ENCODE measurements around the gene MIER2.
A peak's percentile ranks its signal among the peaks of the same experiment; 100 is the strongest.

The MIER2 gene

DNA sequence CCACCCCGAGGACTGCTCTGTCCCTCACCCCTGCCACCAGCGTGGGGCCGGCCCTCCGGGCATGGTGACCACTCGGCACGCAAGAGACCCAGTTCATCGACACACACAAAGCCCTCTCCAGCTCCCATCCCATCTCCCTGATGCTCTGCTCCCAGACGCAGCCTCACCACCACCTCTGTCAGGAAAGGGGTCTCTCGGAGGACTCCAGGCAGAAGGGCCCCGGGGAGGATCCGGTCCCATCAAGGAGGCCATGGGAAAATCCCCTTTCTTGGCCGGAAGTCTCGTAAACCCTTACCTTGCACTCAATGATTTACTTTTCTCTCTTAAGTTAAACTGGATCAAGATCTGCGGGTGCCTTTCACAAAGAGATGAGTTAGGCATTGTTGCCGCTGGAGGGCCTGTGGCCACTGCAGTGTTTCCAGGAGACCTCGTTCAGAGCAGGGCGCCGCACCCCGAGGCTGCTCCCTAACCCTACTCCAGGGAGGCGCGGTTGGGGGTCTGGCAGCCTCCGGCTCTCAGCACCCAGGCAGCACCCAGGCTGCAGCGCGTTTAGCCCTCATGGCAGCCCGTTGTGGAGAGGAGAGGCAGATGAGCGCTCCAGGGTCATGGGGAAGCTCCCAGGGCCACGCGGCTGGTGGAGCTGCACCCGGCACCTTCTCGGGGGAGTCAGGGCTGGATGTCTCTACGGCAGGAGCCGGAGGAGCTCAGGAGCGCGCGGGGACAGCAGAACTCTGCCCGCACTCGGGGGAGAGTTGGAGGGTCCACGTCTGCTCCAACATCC, 33.4 kb upstream of the MIER2 start:
- no peak for DNase-seq (ENCODE audit: low spot score)

DNA sequence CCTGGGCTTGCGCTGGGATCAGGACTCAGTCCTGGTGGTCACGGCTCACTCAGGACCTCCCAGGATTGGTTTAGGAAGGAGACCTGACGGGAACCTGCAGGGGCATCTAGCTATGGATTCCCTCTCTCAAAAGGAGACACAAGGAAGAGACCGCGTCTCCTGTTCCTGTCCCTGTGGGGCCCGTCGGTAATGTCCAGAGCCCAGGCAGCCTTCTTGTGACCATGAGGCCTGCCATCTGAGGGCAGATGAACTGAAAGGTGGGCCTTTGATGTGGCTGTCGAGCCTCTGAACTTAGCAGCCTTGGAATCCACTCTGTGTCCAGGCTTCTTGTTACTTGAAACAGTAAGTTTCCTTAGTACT, 31.5 kb upstream of the MIER2 start:
- no peak for DNase-seq (ENCODE audit: low spot score)

DNA sequence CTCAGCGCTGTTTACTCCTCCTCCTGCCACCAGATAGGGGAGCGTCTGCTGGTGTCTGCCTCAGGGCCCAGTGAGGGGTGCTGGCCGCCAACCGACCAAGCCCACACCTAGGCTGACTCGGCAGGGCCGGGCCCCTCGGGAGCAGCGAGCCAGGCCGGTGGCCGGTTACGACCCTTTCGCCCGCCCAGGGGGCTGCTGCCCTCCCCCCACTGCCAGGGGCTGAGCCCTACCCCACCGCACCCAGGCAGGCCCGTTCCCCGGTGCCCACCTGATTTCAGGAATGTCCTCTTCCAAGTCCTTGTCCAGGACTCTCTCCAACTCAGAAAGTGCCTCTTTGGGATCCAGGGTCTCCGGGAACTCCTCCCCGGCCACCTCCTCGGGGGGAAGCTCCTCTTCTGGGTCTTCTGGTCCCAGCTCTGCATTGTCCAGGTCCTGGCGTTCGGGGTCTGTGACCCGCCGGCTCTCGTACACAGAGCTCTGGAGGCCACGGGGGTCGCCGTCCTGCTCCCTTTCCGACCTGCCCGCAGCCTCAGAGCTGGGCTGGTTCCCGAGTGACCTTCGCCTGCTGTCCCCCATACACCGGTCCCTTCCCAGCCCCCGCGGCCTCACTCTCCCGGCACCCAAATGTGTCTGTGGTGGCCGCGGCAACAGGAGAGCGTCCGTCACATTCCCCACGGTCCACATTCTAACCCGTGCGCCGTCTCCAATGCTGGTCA, 31.0 kb upstream of the MIER2 start:
- no peak for DNase-seq (ENCODE audit: low spot score)

DNA sequence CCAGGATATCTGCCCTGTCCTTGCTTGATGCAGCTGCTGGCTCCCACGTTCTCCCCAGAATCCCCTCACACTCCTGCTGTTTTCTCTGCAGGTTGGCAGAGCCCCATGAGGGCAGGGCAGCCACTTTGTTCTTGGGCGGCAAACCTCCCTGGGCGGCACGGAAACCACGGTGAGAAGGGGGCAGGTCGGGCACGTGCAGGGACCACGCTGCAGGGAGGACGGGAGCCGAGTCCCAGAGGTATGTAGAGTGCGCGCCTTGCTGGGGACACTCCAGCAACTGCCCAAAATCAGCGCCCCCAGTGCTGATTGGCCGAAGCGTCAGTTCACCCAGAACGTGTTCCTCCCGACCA, 30.3 kb upstream of the MIER2 start:
- DNase-seq (ENCODE audit: low spot score) = no peak

DNA sequence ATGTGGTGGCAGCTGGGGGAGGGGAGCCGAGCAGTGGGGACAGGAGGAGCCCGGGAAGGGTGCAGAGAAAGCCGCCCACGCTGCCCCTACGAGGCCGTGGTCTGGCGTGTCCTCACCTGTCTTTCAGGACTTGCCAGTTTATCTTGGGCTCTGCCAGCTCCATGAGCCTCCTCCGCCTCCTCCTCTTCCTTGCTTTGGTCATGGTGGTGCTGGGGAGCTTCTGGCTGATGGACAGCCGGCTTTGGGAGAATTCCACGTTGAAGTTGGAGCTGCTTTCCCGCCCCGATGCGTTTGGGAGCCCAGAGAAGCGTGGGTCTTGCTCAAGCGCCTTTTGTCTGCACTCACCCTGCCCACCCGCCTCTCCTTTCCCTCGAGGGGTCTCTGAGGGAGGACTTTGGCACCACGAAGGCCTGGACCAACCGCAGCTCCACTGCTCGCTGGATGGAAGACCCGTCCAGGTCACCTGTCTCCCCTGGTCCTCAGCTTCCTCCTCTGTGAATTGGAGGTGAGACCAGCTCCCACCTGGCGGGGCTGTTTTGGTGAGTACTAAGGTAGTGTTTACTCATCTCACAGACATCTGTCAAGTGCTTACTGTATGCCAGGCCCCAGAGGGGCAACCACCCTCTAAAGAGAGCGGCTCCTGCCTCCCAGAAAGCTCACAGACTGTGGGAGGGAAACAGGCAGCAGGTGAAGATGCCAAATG, 29.7 kb upstream of the MIER2 start:
- no peak for DNase-seq (ENCODE audit: low spot score)

DNA sequence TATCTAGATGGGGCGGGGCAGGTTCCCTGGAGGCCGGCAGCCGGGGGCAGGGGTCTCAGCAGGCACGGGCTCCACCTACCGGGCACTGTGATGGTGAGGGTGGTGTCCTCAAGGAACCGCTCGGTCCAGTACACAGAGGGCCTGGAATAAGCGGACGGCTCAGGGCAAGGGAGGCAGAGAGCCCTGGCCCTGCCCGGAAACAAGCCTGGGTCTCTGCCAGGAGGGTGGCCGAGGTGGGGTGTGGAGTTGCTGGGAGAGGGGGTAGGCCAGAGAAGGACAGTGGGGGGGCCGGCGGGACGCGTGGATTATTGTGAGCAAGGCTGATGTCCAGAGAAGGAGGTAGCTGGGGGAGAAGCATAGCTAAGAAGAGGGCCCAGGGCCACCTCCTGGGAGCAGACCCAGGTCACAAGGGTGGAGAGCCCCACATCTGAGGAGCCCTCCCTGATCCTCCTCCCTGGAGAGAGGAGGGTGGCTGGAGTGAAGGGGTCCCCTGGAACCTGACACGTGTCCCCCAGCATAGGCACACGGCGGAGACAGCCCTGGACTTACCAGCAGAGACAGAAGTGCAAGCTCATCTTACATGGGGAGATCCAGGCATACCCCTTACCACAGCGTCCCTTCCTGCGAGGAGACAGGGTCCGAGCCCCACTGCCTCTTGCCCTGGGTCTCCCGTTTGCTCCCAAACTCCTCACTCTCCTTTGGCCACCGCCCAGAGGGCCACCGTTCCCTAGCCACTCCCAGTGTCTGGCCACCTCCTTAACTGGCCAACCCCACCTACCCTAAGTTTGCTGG, 29.0 kb upstream of the MIER2 start:
- no peak for DNase-seq (ENCODE audit: low spot score)

DNA sequence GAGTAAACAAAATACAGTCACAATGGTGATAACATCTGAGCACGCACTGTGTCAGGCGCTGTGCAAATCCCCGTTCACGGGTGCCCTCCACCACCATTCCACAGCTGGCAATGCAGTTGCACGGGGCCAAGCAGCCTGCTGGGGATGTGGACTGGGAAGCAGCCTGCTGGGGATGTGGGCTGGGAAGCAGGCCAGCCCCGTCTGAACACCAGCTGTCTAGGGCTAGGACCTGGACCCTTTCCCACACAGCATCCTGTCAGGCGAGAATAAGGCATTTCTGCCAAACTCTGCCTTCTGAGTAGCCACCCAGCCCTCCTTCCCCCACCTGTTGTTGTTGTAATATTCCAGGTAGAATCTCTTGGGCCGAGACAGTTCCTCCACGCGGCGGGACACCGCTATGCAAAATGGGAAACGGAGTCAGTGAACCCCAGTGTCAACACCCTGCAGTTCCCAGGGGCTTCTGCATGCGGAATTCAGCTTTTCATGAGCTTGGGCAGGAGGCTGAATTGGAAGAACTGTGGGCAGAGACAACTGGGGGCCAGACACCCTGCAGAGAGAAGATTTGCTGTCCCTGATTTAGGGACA, 27.8 kb upstream of the MIER2 start:
- peak; percentile 64 for DNase-seq (ENCODE audit: low spot score)

DNA sequence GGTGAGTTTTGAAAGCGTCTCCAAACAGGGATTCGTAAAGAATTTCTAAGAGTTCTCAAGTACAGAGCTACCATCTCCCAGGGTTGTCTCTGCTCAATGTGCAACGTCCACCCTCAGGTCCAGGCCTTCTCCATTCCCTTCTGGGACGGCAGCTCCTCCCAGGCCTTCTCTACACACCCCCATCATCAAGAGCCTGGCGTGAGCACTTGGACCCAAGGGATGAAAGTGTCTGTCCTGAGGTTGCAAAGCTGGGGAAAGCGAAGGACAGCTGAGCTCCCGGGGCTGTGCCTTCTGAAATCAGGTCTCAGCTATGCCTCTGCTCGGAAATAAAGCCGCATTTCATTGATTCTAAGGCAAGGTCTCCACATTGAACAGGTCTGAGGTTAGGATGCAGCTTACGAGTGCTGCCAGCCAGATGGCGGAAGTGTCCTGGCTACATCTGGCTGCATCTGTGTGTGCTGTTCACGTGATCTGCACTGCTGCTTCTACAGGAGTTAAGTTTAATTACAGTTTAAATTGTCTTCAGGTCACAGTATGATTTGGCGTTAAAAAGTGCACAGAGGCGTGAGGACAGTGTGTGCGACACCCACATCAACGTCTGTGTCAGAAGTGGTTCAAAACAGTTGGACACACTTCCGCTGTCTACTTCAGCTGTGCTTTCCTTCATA, 27.0 kb upstream of the MIER2 start:
- no peak for DNase-seq (ENCODE audit: low spot score)

DNA sequence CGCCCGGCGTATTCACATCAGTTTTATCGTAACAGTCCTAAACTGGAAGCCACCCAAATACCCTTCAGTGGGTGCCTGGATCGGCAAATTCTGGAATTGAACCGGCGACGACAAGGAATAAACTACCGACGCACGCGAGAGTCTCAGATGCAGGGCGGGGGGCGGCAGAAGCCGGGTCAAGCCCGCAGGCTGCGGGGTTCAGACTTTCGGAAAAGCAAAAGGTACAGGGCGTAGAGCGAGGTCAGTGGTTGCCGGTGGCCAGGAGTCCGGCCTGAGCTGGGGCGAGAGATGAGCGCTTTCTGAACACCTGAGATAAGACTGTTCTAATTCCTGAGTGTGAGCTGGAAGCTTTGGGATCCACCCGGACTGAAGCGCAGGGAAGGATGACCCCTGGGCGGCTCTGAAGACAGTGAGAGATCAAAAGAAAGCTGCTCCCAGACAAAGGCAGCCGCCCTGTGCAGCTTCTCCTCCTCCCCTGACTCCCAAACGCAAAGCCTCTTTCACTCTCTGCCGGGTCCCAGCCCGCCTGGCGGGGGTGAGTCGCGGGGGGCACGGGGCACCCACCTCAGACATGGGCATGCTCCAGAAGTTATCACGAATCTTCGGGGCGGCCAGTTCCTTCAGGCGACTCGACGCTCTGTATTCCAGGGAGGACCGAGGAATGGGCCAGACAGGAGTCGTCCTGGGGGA, 26.2 kb upstream of the MIER2 start:
- no peak for DNase-seq (ENCODE audit: low spot score)

DNA sequence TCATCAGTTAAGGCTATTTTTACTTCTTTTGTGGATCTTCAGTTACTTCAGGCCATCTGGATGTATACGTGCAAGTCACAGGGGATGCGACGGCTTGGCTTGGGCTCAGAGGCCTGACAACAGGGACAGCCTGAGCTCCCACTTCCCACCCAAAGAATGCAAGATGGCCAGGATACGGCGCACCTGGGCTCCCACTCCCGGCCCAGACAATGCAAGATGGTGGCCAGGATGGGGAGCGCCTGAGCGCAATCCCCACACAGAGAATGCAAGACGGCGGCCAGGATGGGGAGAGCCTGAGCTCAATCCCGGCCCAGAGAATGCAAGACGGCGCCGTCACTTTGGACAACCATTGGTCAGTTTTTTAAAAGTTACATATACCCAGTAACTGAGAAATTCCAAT, 25.3 kb upstream of the MIER2 start:
- DNase-seq (ENCODE audit: low spot score) = no peak

DNA sequence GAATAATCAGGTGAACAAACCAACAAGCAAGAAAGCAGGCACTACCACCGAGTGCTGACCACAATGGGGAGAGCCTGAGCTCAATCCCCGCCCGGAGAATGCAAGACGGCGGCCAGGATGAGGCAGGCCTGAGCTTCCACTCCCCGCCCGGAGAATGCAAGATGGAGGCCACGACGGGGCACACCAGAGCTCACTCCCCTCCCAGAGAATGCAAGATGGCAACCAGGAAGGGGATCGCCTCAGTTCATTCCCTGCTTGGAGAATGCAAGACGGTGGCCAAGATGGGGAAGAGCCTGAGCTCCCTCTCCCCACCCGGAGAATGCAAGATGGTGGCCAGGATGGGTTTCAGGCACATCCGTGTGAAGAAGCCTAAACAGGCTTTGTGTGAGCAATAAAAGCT, 24.7 kb upstream of the MIER2 start:
- DNase-seq (ENCODE audit: low spot score) = no peak

DNA sequence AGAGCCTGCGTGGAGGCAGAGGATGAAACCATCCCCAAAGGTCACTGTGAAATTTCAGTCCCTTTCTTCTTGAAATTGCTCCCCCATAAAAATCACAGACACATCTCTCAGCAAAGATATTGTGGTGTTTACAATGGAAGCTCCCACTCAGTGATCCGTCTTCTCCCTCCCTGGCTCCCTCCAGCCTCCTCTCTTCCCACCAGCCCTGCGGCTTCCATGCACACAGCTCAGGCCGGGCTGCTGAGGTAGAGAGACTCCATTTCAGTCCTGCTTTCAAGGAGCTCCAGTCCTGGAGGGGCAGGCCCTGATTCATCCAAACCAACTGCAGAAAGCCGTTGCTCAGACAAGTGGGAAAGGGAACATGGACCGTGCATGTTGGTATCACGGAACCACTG, 24.0 kb upstream of the MIER2 start:
- DNase-seq (ENCODE audit: low spot score) = no peak

DNA sequence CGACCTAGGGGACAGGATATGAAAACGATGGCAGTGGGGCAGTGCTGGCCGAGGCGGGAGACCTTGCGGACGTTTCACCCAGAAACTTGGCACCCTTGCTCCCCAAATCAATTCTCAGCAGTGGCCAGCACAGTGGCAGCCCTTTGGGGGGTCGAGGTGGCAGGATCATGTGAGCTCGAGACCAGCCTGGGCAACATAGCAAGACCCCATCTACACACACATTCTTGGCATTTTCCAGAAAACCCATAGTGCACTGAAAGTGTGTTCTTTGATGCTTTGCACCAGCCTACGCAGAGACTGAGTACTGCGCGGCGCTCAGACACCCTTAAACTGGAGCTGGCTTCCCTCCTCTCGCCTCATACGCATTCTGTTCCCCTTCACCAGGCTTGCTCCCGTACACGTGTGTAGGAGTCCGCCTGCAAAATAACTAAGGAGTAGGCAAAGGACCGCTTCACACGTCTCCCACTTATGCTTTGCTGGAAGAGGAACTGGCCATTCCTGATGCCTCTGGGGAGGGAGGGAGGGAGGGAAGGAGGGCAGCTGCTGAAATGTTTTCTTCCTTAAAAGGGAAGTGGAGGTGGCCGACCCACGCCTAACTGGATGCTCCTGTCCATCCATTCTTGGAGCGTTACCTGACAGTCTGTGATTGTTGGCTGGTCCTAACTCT, 23.5 kb upstream of the MIER2 start:
- no peak for DNase-seq (ENCODE audit: low spot score)

DNA sequence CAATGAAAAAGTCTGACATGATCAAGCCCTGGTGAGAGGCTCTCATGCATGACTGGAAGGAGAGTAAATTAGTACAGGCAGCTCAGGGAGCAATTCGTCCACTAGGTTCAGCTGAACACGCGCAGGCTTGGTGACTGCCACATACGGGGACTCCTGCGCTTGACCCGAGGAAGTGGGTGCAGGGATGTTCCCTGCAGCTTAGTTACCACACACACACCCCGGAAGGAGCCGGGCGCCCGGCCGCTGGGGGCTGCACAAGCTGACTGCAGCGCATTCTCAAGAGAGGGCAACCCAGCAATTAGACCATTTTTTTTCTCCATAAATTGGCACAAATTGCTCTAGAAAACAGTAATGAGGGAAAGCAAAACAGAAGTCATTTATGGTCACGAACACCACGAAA, 23.0 kb upstream of the MIER2 start:
- DNase-seq (ENCODE audit: low spot score) = no peak

DNA sequence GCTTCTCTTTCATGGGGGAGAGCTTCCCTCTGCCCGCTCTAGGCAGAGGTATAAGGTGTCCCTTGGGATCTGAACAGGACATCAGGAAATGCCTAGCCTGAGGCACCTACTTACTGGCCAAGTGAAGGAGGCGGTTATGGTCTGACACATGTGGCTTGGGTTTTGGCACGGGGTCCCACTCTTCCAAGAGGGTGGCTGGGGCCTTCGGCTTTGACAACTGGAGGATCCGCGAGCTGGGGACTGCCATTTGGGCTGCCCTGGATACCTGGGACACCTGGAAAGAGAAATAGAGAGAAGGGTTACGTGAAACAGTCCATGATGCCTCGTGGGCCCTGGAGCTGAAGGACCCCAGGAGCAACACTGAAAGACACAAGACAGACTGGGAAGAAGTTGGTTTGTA, 22.4 kb upstream of the MIER2 start:
- DNase-seq (ENCODE audit: low spot score) = no peak

DNA sequence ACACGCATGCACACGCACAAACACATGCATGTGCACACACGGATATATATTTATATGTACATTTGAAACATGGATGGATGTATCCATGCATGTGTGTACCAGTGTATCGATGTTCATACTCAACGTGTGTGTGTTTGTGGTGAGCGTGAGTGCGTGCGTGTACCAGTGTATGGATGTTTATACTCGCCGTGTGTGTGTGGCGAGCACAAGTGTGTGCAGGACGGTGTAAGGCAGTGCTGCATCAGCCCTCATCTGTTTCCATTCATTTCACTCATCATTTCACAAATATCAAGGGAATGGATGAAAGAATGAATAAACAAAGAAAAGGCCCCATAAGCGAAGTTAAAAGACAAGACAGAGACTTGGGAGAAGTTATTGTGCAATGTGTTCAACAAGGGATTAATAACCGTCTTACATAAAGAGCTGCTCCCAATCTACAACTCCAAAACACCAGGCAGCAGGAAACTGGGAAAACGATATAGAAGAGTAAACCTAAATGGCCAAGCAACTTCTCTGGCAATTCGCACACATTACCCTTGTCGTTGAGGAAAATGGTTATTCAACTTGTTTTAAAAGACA, 21.7 kb upstream of the MIER2 start:
- DNase-seq (ENCODE audit: low spot score) = no peak

DNA sequence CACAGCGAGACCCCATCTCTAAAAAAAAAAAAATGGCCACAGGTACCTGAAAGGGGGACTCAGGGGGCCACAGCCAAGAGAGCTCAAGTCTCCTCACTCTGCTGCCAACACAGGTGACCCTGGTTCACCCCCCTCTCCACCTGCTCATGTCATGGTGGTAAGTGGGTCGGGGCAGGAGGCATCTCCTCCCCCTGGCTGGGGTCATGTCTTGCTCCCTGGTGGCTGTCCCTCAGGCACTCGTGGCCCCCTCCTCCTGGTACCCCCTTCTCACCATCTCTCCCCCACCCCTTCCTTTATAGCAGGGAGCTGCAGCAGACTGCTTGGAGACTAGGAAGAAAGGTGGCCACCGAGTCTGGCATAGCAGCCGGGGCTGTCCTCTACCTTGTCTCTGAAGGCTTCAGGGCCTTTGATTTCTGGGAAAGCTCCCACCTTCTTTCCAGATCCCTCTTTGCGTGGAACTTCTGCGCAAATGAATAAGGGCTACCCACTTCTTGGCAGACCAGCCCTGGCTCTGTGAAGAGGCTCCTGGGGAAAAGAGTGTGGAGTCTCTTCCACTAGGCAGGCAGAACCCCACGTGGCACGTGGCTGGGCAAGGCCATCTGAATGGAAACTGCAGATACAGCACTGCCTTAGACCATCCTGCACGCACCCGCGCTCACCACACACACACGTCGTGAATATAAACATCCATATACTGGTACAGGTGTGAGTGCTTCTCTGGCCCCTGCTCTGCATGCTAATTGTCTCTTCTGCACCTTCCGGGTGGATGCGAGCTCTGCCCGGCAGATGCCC, 20.1 kb upstream of the MIER2 start:
- DNase-seq (ENCODE audit: low spot score) = no peak

DNA sequence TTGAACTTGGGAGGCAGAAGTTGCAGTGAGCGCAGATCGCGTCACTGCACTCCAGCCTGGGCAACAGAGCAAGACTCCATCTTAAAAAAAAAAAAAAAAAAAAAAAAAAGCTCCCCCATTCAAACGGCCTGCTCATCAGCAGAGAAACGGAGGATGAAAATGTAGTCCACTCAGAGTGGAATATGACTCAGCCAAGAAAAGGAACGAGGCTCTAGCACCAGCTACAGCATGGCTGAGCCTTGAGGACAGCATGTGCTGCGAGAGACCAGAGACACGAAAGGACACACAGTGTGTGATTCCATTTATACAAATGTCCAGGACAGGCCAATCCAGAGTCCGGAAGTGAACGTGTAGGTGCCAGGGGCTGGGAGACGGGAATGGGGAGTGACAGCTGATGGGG, 18.1 kb upstream of the MIER2 start:
- DNase-seq (ENCODE audit: low spot score) = no peak

DNA sequence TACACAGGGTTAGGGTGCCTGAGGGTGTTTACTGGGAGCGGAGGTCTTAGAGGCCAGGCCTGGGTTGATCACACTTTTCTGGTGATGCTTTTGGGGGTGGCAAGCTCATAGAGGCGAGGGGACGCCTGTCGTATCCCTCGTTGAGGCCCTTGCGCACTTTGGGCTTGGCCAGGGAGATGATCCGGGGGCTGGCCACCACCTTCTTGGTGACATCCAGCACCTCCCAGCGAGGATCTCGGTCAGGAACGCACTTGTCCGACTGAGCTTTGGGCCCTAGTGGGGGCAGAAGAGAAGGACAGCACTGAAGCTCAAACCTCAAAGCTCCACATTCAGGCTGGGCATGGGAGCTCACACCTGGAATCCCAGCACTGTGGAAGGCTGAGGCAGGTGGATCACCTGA, 17.6 kb upstream of the MIER2 start:
- no peak for DNase-seq (ENCODE audit: low spot score)

DNA sequence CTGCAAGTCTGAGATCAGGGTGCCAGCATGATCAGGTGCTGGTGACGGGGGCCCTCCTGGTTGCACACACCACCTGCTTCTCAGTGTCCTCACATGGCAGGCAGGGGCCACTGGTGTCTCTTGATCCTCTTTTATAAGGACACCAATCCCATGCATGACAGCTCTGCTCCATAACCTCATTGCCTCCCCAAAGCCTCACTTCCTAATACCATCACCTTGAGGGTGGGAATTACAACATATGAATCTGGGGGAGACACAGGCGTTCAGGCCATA, 15.0 kb upstream of the MIER2 start:
- DNase-seq (ENCODE audit: low spot score) = no peak
